ENCODE measurements around the gene ANK3. TPM values are rescaled to one million over a fixed set of nuclear protein-coding genes. Genes with fewer than 3 reads are reported as not detected.
A peak's percentile ranks its signal among the peaks of the same experiment; 100 is the strongest.

ANK3 gene
- total and polyA plus RNA-seq, 8 donors = 3.6 to 115 (median 31.1) TPM

DNA sequence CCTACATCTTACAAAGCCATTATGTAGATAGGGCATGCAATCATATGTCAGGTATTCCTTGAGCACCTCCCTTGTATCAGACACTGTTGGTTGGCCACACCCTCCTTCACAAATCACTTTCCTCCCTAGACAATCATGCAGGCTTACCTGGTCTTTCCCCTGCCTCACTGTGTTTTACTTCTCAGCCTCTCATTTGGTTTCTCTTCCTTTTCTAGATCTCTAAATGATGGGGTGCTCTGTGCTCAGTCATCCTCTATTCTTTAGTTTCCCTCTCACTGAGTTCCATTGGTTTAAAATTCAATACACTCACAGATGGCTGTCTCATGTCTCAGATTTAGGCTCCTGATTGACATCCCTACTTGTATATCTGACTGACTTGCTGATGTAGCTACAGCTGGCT is 31.4 kb downstream of the ANK3 start:
- TF ChIP-seq EP300 (IDR thresholded peaks at IDR 0.05) (no peak), POLR2A (IDR thresholded peaks at IDR 0.05) (no peak), POLR2AphosphoS5 (IDR thresholded peaks at IDR 0.05) (no peak)
- TF ChIP-seq, protein P1, sequence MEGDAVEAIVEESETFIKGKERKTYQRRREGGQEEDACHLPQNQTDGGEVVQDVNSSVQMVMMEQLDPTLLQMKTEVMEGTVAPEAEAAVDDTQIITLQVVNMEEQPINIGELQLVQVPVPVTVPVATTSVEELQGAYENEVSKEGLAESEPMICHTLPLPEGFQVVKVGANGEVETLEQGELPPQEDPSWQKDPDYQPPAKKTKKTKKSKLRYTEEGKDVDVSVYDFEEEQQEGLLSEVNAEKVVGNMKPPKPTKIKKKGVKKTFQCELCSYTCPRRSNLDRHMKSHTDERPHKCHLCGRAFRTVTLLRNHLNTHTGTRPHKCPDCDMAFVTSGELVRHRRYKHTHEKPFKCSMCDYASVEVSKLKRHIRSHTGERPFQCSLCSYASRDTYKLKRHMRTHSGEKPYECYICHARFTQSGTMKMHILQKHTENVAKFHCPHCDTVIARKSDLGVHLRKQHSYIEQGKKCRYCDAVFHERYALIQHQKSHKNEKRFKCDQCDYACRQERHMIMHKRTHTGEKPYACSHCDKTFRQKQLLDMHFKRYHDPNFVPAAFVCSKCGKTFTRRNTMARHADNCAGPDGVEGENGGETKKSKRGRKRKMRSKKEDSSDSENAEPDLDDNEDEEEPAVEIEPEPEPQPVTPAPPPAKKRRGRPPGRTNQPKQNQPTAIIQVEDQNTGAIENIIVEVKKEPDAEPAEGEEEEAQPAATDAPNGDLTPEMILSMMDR (IDR thresholded peaks at IDR 0.05) = no peak
- no peaks in the 10 kb centered on the region for H3K36me3 ChIP-seq
- DNase-seq = no peak

DNA sequence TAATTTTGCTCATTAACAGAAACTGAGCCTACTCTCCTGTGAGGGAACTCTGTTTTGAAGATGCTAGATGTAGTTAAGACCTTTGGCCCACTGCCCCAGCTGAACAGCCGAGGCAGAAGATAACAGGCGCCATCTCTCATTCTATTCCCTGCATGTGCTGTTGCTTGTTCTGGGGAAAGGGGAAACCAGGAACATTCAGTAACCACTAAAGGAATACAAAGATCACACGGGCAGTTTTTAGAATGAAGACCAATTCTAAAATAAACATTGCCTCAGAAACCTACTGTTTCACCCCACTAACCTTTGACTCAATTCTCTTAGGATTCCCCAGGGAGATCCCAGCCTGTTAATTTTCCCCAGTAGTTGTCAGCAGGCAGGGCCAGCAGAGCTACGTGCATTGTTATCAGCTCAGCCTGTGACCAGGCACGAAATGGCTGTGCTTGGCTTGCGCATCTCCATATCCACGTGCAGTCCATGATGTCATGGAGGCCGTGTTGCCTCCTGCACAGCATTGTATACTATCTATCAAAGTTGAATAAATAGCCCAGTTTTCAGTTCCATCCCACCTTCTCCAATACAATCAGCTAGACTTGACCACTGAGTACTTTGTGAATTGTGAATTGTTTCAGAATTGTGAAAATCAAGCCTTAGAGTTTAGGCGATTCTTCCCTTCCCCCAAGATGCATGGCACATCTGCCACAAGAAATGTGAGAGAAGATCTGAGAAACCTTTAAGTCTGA is 36.0 kb downstream of the ANK3 start:
- H3K9me3 ChIP-seq = no peaks in the 10 kb centered on the region
- no peaks in the 10 kb centered on the region for H3K36me3 ChIP-seq
- 74 to 84% (median 81%) methylated on average over 9 of the region's 9 CpGs for WGBS, 5 donors
- intact Hi-C loops (cut with DNase I; ENCODE audit: low total_unique reads) = no loop called here
- TF ChIP-seq POLR2AphosphoS5 (IDR thresholded peaks at IDR 0.05) (no peak), EP300 (IDR thresholded peaks at IDR 0.05) (no peak), POLR2A (IDR thresholded peaks at IDR 0.05) (no peak)
- TF ChIP-seq, protein P1 (IDR thresholded peaks at IDR 0.05) = no peak
- peak in 1 of 2 donors; percentile 21 for DNase-seq
- H3K27me3 ChIP-seq = no peaks in the 10 kb centered on the region
- no peaks in the 10 kb centered on the region for H3K4me1 ChIP-seq
- H3K27ac ChIP-seq = no peak overlapping the region
- no peak overlapping the region for H3K4me3 ChIP-seq

More for the DNA sequence above, 31.4 kb downstream of the ANK3 start:
- Histone ChIP-seq H3K9me3 (no peaks in the 10 kb centered on the region), H3K27ac (no peak overlapping the region), H3K4me3 (no peak overlapping the region), H3K27me3 (no peaks in the 10 kb centered on the region), H3K4me1 (no peaks in the 10 kb centered on the region)
- intact Hi-C loops (cut with DNase I; ENCODE audit: low total_unique reads) = no loop called here

DNA sequence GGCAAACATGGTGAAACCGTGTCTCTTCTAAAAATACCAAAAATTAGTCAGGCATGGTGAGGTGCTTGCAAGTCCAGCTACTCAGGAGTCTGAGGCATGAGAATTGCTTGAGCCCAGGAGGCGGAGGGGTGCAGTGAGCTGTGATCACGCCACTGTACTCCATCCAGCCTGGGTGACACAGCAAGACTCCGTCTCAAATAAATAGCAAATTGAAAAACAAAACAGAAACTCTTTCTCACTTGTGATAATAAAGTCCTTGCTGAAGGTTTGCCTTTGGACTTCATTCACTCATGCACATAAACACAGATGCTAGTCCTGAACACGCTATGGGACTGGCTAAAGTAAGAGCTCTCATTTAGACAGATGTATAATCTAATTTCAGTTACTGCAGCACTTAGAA is 37.6 kb downstream of the ANK3 start:
- Histone ChIP-seq H3K27me3 (no peaks in the 10 kb centered on the region), H3K9me3 (no peaks in the 10 kb centered on the region), H3K36me3 (no peaks in the 10 kb centered on the region), H3K4me1 (no peaks in the 10 kb centered on the region), H3K4me3 (no peak overlapping the region), H3K27ac (no peak overlapping the region)
- intact Hi-C loops (cut with DNase I; ENCODE audit: low total_unique reads) = no loop called here
- no peak for DNase-seq
- no peak for TF ChIP-seq POLR2AphosphoS5 (IDR thresholded peaks at IDR 0.05)
- no peak for TF ChIP-seq EP300 (IDR thresholded peaks at IDR 0.05)
- whole genome bisulfite sequencing, 5 donors = 87 to 91% (median 88%) methylated on average over 5 of the region's 5 CpGs

DNA sequence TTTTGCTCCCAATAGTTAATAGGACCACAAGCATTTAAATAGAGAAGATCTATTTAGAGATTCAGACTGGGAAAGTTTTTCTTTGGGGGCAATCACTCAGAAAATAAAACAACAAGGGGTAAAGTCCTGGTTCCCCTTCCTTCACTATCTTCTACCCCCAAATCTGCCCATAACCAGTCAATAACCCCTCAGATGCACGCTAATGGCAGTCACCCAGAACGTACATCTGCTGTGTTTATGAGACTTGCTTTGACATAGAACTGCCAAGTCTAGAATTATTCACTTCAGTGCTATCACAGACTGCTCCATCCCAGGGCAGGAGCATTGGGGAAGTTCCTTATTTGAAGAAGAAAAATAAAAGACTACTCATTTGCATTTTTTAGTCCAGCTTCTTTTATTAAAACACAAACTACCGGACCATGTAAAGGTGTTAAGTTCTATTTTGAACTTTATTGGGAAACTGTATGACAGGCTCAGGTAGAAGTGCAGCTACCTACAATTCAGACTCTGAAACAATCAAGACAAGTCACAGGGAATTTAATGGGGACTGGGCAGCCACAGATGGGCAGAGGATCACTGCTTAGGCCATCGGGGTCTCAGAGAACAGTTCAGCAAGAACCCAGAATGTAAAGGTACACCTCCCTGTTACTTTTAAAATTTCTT is 38.4 kb downstream of the ANK3 start:
- H3K4me1 ChIP-seq = no peaks in the 10 kb centered on the region
- intact Hi-C loops (cut with DNase I; ENCODE audit: low total_unique reads) = no loop called here
- H3K36me3 ChIP-seq = no peaks in the 10 kb centered on the region
- WGBS, 5 donors = 66 to 75% (median 74%) methylated on average over 4 of the region's 4 CpGs
- no peak overlapping the region for H3K4me3 ChIP-seq
- H3K9me3 ChIP-seq = no peaks in the 10 kb centered on the region
- peak in 1 of 2 donors; percentile 26 for DNase-seq
- peak overlapping the region in 2 of 5 donors; percentile 3 to 5 for H3K27ac ChIP-seq
- H3K27me3 ChIP-seq = no peaks in the 10 kb centered on the region
- no peak for TF ChIP-seq POLR2A (IDR thresholded peaks at IDR 0.05)
- TF ChIP-seq POLR2AphosphoS5 (IDR thresholded peaks at IDR 0.05) = no peak
- no peak for TF ChIP-seq EP300 (IDR thresholded peaks at IDR 0.05)
- TF ChIP-seq, protein P1 (IDR thresholded peaks at IDR 0.05) = no peak

DNA sequence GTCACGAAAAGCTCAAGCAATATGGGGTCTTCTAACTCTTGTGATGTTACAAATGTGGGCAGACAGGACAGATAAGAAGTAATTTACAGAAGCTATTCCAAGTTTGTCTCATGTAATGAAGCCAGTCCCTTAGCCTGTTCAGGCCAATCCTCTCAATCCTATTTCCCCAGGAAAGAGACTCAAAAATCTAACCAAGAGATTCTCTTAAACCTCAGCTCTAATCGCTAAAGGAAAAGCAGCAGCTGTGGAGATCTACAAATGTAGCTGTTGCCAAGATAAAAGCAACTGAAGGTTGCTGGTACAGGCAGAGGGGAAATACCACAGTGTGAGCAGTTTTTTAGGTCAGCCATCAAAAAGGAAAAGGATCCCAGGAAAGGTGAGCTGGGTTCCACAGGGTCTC is 39.3 kb downstream of the ANK3 start:
- Histone ChIP-seq H3K9me3 (no peaks in the 10 kb centered on the region), H3K36me3 (no peaks in the 10 kb centered on the region), H3K27me3 (no peaks in the 10 kb centered on the region), H3K4me3 (no peak overlapping the region), H3K4me1 (no peaks in the 10 kb centered on the region), H3K27ac (peak overlapping the region in 2 of 5 donors; percentile 3 to 9)
- TF ChIP-seq POLR2A (IDR thresholded peaks at IDR 0.05) (no peak), POLR2AphosphoS5 (IDR thresholded peaks at IDR 0.05) (no peak), EP300 (IDR thresholded peaks at IDR 0.05) (no peak)
- TF ChIP-seq, protein P1 (IDR thresholded peaks at IDR 0.05) = no peak
- 50 to 69% (median 66%) methylated on average over 2 of the region's 2 CpGs for WGBS, 5 donors
- peak in 1 of 2 donors; percentile 27 for DNase-seq
- intact Hi-C loops (cut with DNase I; ENCODE audit: low total_unique reads) = no loop called here
